ENCODE results near the gene RNLS.

The RNLS gene

DNA sequence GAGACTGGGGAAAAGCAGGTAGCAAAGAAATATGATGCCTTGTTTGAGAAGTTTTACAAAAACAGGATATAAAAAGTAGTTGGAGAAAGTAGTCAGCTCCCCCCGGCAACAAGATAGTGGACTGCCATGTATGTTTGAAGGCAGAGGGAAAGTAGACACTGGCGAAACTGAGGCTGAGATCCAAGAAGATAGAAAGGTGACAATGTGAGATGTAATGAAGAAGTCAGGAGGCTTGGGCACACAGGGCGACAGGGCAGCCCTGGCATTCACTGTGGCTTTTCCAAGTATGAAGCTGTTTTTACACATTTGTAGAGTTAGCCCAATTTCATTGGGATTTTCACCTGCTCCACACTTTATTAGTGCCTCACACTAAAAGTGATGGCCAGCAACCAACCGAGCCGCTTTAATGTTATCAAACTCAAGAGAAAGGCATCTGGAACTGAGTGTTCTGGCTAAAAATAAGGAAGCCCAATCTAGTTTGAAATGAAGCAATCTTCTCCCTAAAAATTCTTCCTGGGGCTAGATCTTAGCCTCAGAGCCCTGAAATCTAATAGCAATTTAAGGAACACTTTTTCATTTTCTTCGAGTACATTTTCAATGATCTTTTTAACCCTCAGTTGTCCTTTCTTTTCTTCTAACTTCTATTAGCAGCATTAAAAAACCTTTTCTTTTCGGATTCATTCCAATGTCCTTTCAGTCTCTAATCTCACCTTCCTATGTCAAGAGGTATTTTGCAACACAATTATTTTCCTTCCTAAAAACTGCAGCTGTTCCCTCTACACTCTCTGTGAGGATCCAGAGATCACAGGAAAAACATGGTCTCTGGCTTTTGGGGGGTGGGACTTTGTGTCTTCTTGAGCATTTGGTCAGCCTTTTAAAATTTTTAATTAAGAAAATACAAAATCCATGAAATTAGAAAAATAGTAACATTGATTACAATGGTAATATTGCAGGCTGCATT is 108.0 kb downstream of the RNLS start:
- no peak for DNase-seq (ENCODE audit: low read depth)

DNA sequence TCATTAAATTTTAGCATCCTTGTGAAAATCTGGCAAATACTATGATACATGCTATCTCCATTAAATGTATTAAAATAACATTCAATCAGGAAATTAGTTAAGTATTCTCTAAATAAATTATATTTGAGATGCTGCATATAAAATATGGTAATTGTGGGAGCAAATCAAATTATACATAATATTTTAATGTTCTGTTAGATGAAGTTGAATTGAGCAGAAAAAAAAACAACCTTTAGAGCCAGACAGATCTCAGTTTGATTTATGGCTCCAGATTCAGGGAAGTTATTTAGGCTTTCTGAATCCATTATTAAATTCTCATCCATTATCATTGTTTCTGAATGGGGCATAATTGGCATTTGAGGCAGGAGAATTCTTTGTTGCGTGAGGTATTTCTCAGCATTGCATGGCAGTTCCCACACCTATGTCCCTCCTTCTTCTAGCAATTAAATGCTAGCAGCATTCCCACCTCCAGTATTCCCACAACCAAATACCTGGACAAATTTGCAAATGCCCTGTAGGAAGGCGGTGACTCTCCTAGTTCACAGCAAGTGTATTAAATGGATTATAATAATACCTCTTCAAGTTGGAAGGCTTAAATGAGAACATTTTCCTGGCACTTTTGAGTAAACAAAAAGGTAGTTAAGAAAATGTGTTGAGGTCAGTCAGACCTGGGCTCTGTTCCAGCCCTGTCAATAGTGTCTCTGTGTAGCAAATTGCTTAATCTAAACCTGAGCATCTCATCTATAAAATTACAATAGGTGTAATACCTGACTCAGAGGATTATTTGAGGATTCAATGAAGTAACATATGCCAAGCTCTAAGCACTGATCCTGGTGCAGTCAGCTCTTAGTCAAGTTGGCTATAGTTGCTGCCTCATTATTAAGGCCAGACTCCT is 108.9 kb downstream of the RNLS start:
- DNase-seq (ENCODE audit: low read depth), result no peak

DNA sequence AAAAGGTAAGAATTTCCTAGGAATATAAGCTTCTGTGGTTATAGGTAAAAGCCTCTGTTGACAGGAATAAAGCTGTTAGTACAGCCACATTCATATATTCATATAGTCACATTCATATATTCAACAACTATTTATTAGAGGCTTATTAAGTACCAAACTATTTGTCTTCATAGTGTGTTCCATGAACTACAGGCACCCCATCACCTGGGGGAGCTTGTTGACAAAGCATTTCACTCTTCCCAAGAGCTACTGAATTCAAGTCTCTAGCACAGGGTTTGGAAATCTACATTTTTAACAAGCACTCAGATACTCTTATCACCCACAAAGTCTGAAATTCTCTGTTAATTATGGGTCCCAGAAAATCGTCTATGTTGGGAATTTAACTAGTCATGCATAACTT is 110.6 kb downstream of the RNLS start:
- no peak for DNase-seq (ENCODE audit: low read depth)

DNA sequence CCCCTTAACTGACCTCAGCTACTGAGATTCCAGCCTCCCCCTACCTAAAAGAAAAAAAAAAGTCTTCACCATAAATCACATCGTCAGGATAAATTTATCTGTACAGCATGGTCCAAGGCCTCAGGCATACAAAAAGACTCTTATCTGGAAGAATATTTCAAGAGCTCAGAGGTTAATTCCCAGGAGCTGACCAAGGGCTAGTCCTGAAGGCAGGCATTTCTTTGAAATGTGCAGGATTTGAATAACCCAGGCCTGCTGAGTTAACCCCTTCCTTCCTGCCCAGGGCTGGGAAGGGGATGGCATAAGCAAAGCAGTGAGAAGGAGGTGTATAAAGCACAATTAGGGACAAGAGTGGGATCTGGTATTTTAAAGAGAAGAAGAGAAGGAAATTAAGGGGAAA is 111.2 kb downstream of the RNLS start:
- no peak for DNase-seq (ENCODE audit: low read depth)

DNA sequence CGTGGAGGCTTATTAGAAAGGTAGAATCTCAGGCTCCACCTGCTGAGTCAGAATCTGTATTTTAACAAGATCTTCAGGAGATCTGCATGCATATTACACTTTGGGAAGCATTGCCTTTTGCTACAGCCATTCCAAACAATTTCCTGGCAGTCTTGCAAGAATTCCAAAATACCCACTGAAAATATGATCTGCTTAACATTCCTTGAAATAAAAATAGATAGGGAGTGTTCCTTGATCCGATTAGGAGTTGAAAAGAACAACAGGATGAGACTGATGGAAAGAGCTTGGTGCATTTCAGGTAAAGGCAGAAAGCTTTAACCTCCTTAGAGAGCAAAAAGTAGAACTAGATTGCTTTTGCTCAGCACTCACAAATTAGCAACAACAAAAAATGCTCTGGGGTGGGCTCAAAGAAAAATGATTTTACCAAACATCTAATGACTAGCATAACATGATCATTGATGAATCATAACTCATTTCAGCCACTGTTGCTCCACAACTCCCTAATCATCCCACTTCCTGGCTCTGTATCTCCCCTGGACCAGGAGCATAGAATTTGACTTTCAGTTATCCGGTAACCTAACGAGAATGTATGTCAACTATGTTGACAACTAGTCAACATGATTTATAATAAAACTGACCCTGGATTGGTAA is 115.2 kb downstream of the RNLS start:
- DNase-seq (ENCODE audit: low read depth), result no peak

DNA sequence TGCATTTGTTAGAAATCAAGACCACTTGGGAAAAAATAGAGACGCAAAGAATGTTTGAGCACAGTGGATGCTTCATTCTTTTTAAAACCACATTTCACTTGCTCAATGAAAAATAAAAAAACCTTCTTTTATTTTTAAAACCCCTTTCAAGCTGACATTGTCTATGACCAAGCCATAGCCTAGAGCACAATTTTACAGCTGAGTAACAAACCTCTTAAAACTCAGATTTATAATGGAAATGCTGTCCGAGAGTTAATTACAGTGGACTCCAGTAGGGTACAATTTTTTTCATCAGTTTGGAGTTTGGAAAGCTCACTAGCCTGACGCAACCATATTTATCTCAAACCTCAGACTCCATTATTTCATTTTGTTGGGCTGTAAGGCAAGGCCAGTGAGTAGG is 116.3 kb downstream of the RNLS start:
- no peak for DNase-seq (ENCODE audit: low read depth)

DNA sequence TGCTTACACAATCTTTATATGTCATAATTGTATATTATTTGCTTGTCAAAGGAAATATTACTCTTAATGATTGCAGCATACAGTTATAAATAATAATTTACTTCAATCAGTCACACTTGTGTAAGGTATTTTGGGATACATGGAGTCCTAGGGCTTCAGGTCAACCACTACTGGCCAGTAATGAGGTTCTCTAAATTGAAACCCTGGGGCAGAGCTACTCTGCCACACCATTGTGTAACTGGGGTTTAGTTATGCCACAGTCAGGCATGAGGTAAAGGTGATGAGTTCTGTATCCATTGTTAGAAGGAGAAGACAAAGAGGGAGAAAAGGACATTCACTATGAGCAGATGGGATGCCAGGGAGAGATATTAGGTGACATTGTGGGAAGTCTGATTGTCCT is 117.4 kb downstream of the RNLS start:
- no peak for DNase-seq (ENCODE audit: low read depth)

DNA sequence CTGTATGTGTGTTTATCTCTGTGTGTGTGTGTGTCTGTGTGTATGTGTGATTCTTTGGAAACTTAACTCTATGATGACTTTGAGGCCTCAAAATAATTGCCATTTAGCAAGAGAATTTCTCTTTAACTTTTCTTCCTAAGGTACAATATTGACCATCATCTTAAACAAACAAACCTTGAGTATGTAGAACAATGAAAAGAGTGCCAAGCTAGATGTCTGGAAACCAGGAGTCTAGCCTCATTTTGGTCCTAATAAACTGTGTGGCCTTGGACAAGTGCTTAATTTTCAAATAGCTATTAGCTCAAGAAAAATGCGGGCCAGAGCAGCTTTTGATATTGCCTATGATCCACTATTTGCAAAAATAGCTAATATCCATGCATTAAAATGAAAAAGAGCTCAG is 119.3 kb downstream of the RNLS start:
- DNase-seq (ENCODE audit: low read depth), result no peak

DNA sequence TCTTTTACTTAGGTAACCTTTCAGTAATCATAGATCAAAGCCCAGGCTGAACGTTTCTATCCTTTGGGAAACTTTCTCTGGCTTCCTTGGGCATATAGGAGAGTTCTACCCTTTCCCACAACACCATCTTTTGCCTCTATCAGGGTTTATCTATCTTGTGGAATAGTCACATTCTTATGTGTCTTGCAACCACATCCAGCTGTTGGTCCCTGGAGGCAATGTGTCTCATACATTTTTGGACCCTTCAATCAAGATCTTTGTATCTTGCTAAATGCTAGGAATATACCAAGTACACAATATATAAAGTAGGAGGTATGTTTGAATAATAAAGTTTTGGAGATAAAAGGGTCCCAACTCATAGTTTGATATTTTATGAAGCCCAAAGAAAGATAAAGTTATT is 121.7 kb downstream of the RNLS start:
- DNase-seq (ENCODE audit: low read depth), result no peak

DNA sequence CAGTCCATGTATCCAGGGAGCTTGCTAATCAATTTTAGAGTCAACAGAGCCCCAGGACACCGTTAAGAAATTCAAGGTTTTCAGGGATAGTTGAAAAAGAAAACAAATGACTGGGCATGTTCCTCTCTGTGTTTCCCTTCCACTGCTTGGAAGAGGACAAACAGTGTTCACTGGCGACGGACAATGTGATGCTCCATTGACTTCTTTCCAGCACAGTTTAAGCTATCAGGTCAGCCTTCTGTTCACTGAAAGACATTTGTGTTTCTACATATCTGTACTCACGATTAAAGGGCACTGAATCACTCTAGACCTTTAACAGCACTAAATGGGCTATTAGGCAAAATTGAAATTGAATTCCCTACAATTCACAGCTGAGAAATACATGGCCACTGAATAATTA is 123.6 kb downstream of the RNLS start:
- DNase-seq (ENCODE audit: low read depth), result no peak

DNA sequence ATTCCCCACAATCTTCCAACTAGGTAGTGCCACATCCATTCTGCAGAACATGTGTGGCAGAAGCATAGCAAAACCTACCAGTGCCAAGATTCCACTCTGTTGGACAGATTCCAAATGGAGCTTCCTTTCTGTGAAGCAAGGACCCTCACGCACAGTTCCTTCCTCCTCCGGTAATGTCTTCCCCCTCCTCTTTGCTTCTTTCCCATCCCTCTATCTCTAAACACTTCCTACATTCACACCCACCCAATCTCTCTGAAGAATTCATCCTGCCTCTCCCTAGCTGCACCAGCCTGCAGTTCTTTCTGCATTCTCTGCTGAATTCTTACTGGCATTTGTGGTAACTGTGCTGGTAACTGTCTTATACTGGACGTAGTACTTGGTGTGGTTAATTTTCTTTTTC is 124.9 kb downstream of the RNLS start:
- no peak for DNase-seq (ENCODE audit: low read depth)

DNA sequence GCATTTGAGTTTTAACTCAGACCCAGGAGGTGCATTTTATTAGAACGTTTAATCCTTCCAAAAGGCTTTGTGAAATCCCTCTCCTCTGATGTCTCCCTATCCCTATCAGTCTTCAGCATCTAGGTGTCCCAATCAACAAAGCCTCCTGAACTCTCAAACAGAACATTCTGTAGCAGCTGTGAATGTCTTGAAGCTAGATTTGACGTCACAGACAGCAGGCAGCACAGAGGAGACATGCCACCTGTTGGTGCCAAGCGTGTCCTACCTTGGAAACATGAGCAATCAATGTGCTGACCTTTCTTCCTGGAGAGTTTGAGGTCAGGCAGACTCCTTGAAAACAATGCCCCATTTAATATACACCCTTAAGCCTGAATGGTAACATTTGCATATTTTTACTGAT is 125.5 kb downstream of the RNLS start:
- DNase-seq (ENCODE audit: low read depth), result no peak

DNA sequence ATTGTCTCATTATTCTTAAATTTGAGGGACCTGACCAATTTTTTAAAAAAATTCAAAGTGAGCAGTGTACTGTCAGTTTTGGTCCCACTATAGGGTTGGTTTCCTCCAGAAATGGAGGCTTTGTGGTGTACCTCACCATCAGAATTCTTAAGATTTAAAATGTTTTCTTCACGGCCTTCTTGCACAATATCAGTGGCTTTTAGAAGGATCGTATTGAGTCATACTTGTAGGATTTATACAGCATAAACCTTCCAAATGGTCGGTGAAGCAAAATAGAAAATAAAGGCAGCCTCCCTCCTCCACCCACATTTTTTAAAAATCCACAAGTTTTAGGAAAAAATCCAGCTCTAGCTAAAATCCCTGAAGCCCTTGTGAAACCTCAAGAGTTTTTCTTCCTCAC is 126.4 kb downstream of the RNLS start:
- no peak for DNase-seq (ENCODE audit: low read depth)

DNA sequence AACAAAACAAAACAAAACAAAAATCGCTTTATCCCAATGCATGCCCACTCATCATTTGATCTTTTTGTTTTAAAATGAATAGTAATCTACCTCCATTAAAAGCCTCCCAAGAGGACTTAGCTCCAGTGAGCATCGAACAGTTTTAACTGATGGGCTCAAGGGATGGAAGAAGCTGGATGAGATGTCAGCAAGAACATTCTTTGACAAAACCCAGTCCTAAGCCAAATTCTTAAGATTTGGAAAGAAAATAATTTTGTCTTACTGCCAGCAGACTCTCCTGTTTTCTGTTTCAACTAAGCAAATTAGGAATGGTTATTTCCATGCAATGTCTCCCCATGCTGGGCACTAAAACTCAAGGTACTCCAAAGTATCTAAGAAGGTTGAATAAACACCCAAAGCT is 127.3 kb downstream of the RNLS start:
- DNase-seq (ENCODE audit: low read depth), result no peak

DNA sequence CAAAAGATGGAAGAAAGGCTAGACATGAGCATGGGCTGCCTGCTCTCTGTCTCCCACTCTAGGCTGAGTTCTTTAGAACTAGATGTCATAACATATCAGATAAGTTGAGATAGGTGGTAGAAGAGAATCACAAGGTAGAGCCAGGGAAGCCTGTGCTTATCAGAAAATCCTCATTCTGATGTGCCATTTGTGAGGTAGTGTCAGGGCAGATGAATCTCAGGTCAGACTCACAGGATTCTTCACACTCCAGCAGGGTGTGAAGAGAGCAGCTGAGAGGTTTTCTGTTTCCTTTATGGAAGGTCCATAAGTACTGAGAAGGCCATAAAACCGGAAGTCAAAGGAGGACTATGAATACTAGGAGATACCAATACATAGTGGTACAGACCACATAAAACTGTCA is 132.9 kb downstream of the RNLS start:
- no peak for DNase-seq (ENCODE audit: low read depth)

DNA sequence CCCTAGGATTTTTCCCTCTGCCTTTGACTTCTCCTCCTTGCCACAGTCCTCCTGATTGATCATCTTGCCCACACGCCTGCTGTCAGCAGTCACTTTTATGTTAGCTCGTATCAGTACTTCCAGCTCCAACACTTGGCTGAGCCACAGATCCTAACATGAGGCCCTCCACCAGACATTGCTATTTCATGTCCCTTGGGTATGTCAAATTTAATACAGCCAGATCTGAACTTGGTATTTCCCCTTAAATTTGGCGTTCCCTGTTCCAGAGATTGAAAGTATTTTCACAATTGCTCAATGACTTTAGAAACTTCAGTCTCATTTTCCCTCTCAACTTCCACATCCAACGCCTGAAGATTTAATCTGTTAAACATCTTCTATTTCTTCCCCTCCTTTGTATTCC is 140.4 kb downstream of the RNLS start:
- no peak for DNase-seq (ENCODE audit: low read depth)

DNA sequence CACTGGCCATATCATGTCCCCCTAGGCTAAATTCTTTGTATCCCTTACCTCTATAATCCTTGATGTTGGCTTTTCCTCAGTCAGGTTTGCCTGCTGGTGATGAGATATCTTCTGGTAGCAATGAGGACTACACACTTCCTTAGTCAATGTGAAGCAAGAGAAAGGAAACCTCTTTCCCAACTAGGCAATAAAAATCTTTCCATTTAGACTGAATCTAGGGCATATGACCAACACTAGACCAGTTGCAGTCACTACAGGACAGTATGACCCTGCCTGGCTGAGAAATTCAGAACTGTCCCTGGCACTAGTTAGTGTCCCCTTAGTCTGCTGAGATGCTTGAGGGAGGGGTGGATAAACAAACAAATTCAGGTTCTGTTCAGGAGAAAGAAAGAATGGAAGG is 142.6 kb downstream of the RNLS start:
- DNase-seq (ENCODE audit: low read depth), result no peak

DNA sequence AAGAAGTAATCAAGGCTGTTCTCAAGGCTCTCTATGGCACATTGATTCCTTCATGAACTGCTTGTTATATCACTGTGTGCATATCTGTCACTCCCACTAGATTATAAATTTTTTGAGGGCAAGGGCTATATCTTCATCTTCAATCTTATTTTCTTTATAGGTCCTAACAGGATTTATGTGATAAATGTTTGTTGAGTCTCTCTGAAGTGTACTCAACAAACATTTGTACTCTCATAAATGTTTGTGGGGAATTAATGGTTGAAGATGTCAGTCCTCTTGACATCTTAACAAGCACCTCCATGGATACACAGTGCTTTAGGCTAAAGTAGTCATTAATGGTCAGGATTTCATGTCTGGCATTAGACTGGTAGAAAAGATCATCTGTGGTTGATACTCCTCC is 143.2 kb downstream of the RNLS start:
- no peak for DNase-seq (ENCODE audit: low read depth)

DNA sequence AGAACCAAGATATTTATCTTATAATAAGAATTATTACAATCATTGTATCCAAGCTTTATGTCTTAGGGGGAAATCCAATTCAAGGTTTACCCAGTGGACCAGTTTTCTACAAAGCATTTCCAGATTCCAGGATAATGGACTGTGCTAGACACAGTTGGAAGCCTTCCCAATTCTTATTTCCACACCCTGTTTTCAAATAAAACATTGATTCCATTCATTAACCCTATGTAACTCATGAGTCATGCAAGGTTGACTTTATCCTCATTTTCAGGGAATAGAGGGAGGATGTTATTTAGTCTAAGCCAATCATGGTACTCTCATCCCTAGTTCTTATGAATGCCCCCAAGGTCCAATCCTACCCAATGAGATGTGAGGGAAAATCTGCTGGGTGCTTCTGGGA is 145.7 kb downstream of the RNLS start:
- DNase-seq (ENCODE audit: low read depth), result no peak

DNA sequence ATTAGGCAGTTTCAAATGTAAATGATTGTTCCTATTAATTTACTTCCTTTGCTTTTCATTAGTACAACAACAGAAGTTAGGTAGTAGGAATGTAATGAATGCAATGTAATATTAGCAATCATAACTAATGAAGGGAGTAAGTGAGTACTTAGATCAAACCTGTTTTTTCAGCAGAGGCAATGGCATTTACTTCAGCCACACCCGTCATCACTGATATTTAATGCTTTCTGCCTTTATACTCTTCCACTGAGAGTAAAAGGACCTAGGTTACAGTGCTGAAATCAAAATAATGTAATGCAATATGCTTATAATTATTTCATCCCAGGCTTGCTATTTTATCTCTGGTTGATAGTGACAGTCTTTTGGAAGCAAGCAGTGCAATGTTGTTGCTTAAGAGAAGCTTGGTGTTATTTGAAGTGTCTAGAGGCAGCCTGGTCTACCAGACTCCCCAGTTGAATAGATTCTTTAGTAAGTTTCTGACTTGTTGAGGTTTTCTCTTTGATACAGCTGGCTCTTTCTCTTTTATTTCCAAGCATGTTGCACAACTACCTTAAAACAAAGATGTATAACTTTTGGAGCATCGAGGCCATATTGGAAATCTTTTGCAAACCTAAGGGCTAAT is 149.4 kb downstream of the RNLS start:
- no peak for DNase-seq (ENCODE audit: low read depth)

DNA sequence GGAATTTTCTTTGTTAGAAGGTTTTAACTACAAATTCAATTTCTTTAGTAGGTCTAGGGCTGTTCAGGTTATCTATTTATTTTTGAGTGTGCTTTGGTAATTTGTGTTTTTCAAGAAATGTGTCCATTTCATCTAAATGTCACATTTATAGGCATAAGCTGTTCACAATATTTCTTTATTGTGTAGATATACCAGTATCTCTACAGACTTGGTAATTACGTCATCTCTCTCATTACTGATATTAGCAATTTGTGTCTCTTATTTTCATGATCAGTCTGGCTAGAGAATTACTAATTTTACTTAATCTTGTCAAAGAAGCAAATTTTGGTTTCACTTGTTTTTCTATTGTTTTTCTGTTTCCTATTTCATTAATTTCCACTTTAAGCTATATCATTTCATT is 152.0 kb downstream of the RNLS start:
- no peak for DNase-seq (ENCODE audit: low read depth)

DNA sequence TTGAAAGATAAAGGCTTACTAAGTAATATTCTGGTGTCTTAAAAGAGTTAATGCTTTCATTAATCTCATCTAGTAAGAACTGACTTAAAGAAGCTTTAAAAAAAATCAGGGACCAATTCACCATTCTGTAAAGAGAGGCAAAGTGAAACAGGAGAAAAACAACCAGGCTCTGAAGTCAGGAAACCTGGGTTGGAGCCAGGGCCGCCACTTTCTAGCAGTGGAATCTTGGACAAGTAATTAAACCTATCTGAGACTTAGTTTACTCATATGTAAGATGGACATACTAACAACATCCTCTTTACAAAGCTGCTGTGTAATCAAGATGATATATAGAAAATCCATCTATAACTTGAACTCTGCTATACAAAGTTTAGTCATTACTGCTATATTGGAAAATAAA is 154.1 kb downstream of the RNLS start:
- DNase-seq (ENCODE audit: low read depth), result no peak
